WERI-Rb-1 (cell line): Measurements from ENCODE around the gene INPP5F.

Experiments
- DNase-seq: peaks from one replicate; pipeline ENCODE4 v3.0.0-alpha.2; 2020
- H3K27ac ChIP-seq: fragments of 250-450 bp; sonication (Bioruptor Pico); 2 replicates; pipeline ENCODE4 v1.5.1; 2020; ENCODE audit warnings: mild to moderate bottlenecking, moderate library complexity
- H3K27me3 ChIP-seq: fragments of 250-450 bp; sonication (Bioruptor Pico); 2 replicates; pipeline ENCODE4 v1.5.1; 2021; ENCODE audit warnings: mild to moderate bottlenecking, low read depth, moderate library complexity; ENCODE audit not compliant: insufficient read depth, severe bottlenecking
- H3K36me3 ChIP-seq: fragments of 250-450 bp; sonication (Bioruptor Pico); 2 replicates; pipeline ENCODE4 v1.5.1; 2020; ENCODE audit warnings: mild to moderate bottlenecking, moderate library complexity
- H3K4me3 ChIP-seq: 2 replicates; pipeline ENCODE4 v1.5.1; 2011; ENCODE audit warnings: low read depth, mild to moderate bottlenecking, control low read depth, low read length
- H3K9me3 ChIP-seq: fragments of 250-450 bp; sonication (Bioruptor Pico); 2 replicates; pipeline ENCODE4 v1.5.1; 2021; ENCODE audit warnings: mild to moderate bottlenecking, moderate library complexity; ENCODE audit not compliant: severe bottlenecking
- TF ChIP-seq, protein P1 (sequence below): IDR thresholded peaks from 2 replicates; pipeline ENCODE4 v1.5.1; 2011; ENCODE audit warnings: low read depth, mild to moderate bottlenecking, control low read depth, inconsistent platforms, low read length

Gene INPP5F

DNA sequence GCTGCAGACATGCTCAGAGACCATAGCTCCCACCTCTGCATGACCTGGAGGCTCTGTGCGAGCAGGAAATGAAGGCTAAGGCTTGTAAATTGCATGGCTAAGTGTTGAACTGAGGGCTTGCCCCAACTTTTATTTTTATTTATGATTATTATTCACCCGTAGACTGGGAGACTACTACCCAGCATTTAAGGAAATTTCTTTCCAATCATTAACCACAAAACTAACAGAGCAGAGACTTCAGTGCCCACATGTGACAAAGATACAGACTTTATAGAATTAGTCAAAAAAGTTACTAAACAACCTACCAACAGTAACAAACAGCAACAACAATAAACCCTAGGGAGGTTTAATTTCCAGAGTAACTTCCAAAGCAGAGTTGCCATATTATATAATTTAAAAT is 107.1 kb downstream of the INPP5F start:
- peaks cover 95% of the 10 kb centered on the region for H3K36me3 ChIP-seq
- no peak for DNase-seq
- H3K27ac ChIP-seq, result no peak overlapping the region
- H3K4me3 ChIP-seq, result no peak overlapping the region
- H3K9me3 ChIP-seq, result no peaks in the 10 kb centered on the region
- TF ChIP-seq, protein P1, sequence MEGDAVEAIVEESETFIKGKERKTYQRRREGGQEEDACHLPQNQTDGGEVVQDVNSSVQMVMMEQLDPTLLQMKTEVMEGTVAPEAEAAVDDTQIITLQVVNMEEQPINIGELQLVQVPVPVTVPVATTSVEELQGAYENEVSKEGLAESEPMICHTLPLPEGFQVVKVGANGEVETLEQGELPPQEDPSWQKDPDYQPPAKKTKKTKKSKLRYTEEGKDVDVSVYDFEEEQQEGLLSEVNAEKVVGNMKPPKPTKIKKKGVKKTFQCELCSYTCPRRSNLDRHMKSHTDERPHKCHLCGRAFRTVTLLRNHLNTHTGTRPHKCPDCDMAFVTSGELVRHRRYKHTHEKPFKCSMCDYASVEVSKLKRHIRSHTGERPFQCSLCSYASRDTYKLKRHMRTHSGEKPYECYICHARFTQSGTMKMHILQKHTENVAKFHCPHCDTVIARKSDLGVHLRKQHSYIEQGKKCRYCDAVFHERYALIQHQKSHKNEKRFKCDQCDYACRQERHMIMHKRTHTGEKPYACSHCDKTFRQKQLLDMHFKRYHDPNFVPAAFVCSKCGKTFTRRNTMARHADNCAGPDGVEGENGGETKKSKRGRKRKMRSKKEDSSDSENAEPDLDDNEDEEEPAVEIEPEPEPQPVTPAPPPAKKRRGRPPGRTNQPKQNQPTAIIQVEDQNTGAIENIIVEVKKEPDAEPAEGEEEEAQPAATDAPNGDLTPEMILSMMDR, result no peak
- H3K27me3 ChIP-seq, result no peaks in the 10 kb centered on the region

DNA sequence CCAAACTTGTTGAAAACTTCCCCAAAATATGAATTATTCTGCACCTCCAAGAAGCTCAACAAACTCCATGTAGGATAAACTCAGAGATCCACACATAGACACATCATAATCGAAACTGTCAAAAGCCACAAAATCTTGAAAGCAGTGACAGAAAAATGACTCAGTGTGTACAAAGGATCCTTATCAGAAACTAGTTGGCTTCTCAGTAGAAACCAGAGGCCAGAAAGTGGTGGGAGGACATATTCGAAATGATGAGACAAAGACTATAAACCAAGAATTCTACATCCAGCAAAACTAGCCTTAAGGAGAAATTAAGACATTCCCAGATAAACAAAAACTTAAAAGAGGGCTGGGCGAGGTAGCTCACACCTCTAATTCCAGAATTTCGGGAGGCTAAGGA is 108.3 kb downstream of the INPP5F start:
- TF ChIP-seq, protein P1, result no peak
- Histone ChIP-seq H3K4me3 (no peak overlapping the region), H3K27ac (no peak overlapping the region), H3K36me3 (peaks cover 94% of the 10 kb centered on the region), H3K27me3 (no peaks in the 10 kb centered on the region), H3K9me3 (no peaks in the 10 kb centered on the region)
- no peak for DNase-seq

DNA sequence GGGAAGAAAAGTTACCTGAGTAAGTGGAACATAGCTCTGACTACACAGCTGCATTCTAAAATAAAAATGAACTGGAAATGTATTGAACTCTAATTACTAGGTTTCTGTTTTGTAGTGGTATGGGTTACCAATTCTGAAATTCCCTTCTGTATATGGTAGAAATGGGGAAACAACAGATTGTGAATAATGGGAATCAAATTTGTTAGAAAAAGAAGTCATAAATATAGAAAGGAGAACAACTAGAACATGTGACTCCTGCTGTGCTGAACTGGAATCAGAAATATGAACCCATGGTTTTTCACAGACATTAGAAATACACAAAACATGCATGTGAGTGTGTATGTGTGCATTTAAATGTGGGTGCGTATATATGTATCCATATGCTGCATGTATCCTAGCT is 119.8 kb downstream of the INPP5F start:
- no peak for DNase-seq
- TF ChIP-seq, protein P1, result no peak

DNA sequence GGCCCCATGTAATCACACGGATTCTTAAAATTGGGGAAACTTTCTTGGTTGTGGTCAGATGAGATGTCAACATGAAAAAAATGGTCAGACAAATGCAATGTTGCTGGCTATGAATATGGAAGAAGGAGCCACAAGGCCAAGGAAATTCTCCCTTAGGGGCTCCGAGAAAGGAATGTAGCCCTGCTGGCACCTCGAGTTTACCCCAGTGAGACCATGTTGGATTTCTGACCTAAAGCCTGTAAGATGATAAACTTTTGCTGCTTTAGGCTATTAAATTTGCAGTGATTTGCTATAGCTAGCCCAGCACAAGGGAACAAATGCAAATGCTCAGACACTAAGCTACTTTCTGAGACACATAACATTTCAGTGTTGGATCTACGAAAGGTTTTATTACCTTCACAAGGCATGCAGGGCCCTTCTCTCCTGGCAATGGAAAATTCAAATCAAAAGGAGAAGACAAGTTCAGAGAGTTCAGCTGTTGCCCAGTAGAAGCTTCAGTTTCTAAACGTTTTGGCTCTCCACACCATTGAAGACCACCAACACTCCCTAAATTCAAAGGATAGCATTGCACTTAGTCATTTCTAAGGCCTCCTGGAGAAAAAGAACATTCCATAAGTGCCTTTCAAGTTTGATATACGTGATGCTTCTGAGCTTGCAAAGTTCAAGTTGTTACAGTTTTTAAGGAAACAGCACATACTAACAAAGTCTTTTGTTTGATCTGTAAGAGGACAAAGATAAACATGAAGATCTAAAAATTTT is 123.4 kb downstream of the INPP5F start:
- TF ChIP-seq, protein P1, result no peak
- no peak for DNase-seq
- Histone ChIP-seq H3K36me3 (peaks cover 93% of the 10 kb centered on the region), H3K9me3 (no peaks in the 10 kb centered on the region), H3K27me3 (no peaks in the 10 kb centered on the region), H3K4me3 (no peak overlapping the region), H3K27ac (no peak overlapping the region)

More for the DNA sequence above, 119.8 kb downstream of the INPP5F start:
- H3K27me3 ChIP-seq, result no peaks in the 10 kb centered on the region
- no peak overlapping the region for H3K4me3 ChIP-seq
- no peaks in the 10 kb centered on the region for H3K9me3 ChIP-seq
- no peak overlapping the region for H3K27ac ChIP-seq
- peaks cover 96% of the 10 kb centered on the region for H3K36me3 ChIP-seq

DNA sequence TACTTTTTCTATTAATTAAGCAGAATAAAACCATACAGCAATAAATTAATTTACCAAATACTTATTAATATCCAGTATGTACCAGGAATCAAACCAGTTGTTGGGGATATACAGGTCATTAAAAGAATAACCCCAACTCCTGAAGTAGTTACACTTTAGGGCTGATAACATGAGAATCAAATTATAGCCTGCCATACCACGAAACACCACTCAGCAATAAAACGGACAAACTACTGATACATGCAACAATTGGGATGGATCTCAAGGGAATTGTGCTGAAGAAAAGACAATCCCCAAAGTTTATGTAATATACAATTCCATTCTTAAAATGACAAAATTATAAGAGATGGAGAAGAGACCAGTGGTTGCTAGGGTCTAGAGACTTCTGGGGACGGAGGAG is 124.1 kb downstream of the INPP5F start:
- Histone ChIP-seq H3K36me3 (peaks cover 93% of the 10 kb centered on the region), H3K27ac (no peak overlapping the region), H3K4me3 (no peak overlapping the region), H3K9me3 (no peaks in the 10 kb centered on the region), H3K27me3 (no peaks in the 10 kb centered on the region)
- no peak for DNase-seq
- TF ChIP-seq, protein P1, result no peak

DNA sequence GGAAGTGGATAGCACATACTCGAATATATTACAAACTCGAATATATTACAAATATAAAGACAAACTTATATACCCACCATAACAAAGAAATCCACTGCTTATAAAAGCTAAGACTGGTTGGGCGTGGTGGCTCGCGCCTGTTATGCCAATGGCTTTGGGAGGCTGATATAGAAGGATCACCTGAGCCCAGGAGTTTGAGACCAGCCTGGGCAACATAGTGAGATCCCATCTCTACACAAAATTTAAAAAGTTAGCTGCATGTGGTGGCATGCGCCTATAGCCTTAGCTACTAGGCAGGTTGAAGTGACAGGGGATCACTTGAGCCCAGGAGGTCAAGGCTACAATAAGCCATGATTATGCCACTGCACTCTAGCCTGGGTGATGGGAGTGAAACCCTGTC is 126.4 kb downstream of the INPP5F start:
- peaks cover 95% of the 10 kb centered on the region for H3K36me3 ChIP-seq
- TF ChIP-seq, protein P1, result no peak
- no peak overlapping the region for H3K27ac ChIP-seq
- H3K27me3 ChIP-seq, result no peaks in the 10 kb centered on the region
- DNase-seq, result no peak
- no peaks in the 10 kb centered on the region for H3K9me3 ChIP-seq
- H3K4me3 ChIP-seq, result no peak overlapping the region
